ENCODE data around the gene RPL35. TPM values are rescaled to one million over a fixed set of nuclear protein-coding genes. Genes with fewer than 3 reads are reported as not detected.

The RPL35 gene
- total RNA-seq (910 TPM), polyA plus RNA-seq (ENCODE audit: insufficient read depth, low read depth, low replicate concordance) (2,355 TPM)
- long read RNA-seq, donor 1, transcript RPL35-205 (2 exons, 649 nt), result minor isoform, 10 of 980 reads
- long read RNA-seq, donor 1, transcript RPL35-203 (3 exons, 785 nt), result minor isoform, 191 of 980 reads
- long read RNA-seq, donor 1, transcript RPL35-201 (4 exons, 455 nt), result major isoform, 701 of 980 reads
- long read RNA-seq, donor 1, partial matches to known transcripts, result 71 of 980 reads
- long read RNA-seq, donor 1, other reads (novel, unspliced or antisense), result 6 of 980 reads
- long read RNA-seq, donor 2, transcript RPL35-203 (3 exons, 785 nt), result minor isoform, 268 of 1,377 reads
- long read RNA-seq, donor 2, transcript RPL35-205 (2 exons, 649 nt), result minor isoform, 32 of 1,377 reads
- long read RNA-seq, donor 2, transcript RPL35-201 (4 exons, 455 nt), result major isoform, 928 of 1,377 reads
- long read RNA-seq, donor 2, partial matches to known transcripts, result 92 of 1,377 reads
- long read RNA-seq, donor 2, other reads (novel, unspliced or antisense), result 55 of 1,377 reads
- long read RNA-seq, donor 3, transcript RPL35-203 (3 exons, 785 nt), result minor isoform, 274 of 1,525 reads
- long read RNA-seq, donor 3, transcript RPL35-205 (2 exons, 649 nt), result minor isoform, 31 of 1,525 reads
- long read RNA-seq, donor 3, transcript RPL35-201 (4 exons, 455 nt), result major isoform, 1,145 of 1,525 reads
- long read RNA-seq, donor 3, partial matches to known transcripts, result 74 of 1,525 reads
- long read RNA-seq, donor 3, other reads (novel, unspliced or antisense), result 0 of 1,525 reads
- long read RNA-seq, donor 4, transcript RPL35-203 (3 exons, 785 nt), result minor isoform, 180 of 770 reads
- long read RNA-seq, donor 4, transcript RPL35-205 (2 exons, 649 nt), result minor isoform, 11 of 770 reads
- long read RNA-seq, donor 4, transcript RPL35-201 (4 exons, 455 nt), result major isoform, 562 of 770 reads
- long read RNA-seq, donor 4, partial matches to known transcripts, result 17 of 770 reads
- long read RNA-seq, donor 4, other reads (novel, unspliced or antisense), result 0 of 770 reads
- long read RNA-seq, donor 5, transcript RPL35-201 (4 exons, 455 nt), result major isoform, 71 of 84 reads
- long read RNA-seq, donor 5, transcript RPL35-203 (3 exons, 785 nt), result minor isoform, 12 of 84 reads
- long read RNA-seq, donor 5, partial matches to known transcripts, result 0 of 84 reads
- long read RNA-seq, donor 5, other reads (novel, unspliced or antisense), result 0 of 84 reads
- long read RNA-seq, donor 6, transcript RPL35-203 (3 exons, 785 nt), result minor isoform, 1,262 of 4,239 reads
- long read RNA-seq, donor 6, transcript RPL35-201 (4 exons, 455 nt), result major isoform, 2,615 of 4,239 reads
- long read RNA-seq, donor 6, transcript RPL35-205 (2 exons, 649 nt), result minor isoform, 74 of 4,239 reads
- long read RNA-seq, donor 6, partial matches to known transcripts, result 266 of 4,239 reads
- long read RNA-seq, donor 6, other reads (novel, unspliced or antisense), result 22 of 4,239 reads
- long read RNA-seq, donor 7, transcript RPL35-203 (3 exons, 785 nt), result minor isoform, 26 of 378 reads
- long read RNA-seq, donor 7, transcript RPL35-201 (4 exons, 455 nt), result major isoform, 316 of 378 reads
- long read RNA-seq, donor 7, partial matches to known transcripts, result 5 of 378 reads
- long read RNA-seq, donor 7, other reads (novel, unspliced or antisense), result 29 of 378 reads
- long read RNA-seq, donor 8, transcript RPL35-201 (4 exons, 455 nt), result major isoform, 1,018 of 1,384 reads
- long read RNA-seq, donor 8, transcript RPL35-203 (3 exons, 785 nt), result minor isoform, 286 of 1,384 reads
- long read RNA-seq, donor 8, transcript RPL35-205 (2 exons, 649 nt), result minor isoform, 30 of 1,384 reads
- long read RNA-seq, donor 8, partial matches to known transcripts, result 49 of 1,384 reads
- long read RNA-seq, donor 8, other reads (novel, unspliced or antisense), result 0 of 1,384 reads
- long read RNA-seq, donor 9, transcript RPL35-205 (2 exons, 649 nt), result minor isoform, 31 of 837 reads
- long read RNA-seq, donor 9, transcript RPL35-203 (3 exons, 785 nt), result minor isoform, 163 of 837 reads
- long read RNA-seq, donor 9, transcript RPL35-201 (4 exons, 455 nt), result major isoform, 594 of 837 reads
- long read RNA-seq, donor 9, partial matches to known transcripts, result 49 of 837 reads
- long read RNA-seq, donor 9, other reads (novel, unspliced or antisense), result 0 of 837 reads
- long read RNA-seq, donor 10, transcript RPL35-201 (4 exons, 455 nt), result major isoform, 732 of 1,122 reads
- long read RNA-seq, donor 10, transcript RPL35-203 (3 exons, 785 nt), result minor isoform, 281 of 1,122 reads
- long read RNA-seq, donor 10, transcript RPL35-205 (2 exons, 649 nt), result minor isoform, 37 of 1,122 reads
- long read RNA-seq, donor 10, partial matches to known transcripts, result 71 of 1,122 reads
- long read RNA-seq, donor 10, other reads (novel, unspliced or antisense), result 0 of 1,122 reads

GRCh38 chr9:124861342-124862229 lies at the start of gene RPL35, which contains the start of gene ARPC5L:
Gene RPL35 (minus strand): TSS chr9:124861957. CDS start chr9:124861912, 45 bp downstream.
Gene ARPC5L (plus strand): TSS chr9:124862130. CDS start chr9:124869291, 7,161 bp downstream.
- peak within 1 kb of the TSS; percentile 88 to 99 (median 90) for H3K9ac ChIP-seq (ENCODE audit: low read length in 3 of 3)
- H3K4me3 ChIP-seq (ENCODE audit: low read length in 3 of 3), result peak within 1 kb of the TSS; percentile 85 to 97 (median 96)
- TF ChIP-seq, protein P1, sequence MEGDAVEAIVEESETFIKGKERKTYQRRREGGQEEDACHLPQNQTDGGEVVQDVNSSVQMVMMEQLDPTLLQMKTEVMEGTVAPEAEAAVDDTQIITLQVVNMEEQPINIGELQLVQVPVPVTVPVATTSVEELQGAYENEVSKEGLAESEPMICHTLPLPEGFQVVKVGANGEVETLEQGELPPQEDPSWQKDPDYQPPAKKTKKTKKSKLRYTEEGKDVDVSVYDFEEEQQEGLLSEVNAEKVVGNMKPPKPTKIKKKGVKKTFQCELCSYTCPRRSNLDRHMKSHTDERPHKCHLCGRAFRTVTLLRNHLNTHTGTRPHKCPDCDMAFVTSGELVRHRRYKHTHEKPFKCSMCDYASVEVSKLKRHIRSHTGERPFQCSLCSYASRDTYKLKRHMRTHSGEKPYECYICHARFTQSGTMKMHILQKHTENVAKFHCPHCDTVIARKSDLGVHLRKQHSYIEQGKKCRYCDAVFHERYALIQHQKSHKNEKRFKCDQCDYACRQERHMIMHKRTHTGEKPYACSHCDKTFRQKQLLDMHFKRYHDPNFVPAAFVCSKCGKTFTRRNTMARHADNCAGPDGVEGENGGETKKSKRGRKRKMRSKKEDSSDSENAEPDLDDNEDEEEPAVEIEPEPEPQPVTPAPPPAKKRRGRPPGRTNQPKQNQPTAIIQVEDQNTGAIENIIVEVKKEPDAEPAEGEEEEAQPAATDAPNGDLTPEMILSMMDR (IDR thresholded peaks at IDR 0.05; ENCODE audit: borderline replicate concordance, extremely low read depth, insufficient read depth), result no peak
- peak; percentile 94 to 98 (median 96) for DNase-seq
- peaks cover 0 to 12% (median 6%) of the 10 kb centered on the region in 3 donors for H3K4me1 ChIP-seq (ENCODE audit: control insufficient read depth in 2 of 3, insufficient read depth in 2 of 3, low read depth in 1 of 3, low read length in 3 of 3)
- H3K27ac ChIP-seq (ENCODE audit: low read depth in 2 of 2, low read length in 2 of 2), result peak within 1 kb of the TSS; percentile 91 to 93
- peaks cover 9 to 32% (median 17%) of the 10 kb centered on the region in 3 donors for H3K36me3 ChIP-seq (ENCODE audit: control insufficient read depth in 2 of 3, insufficient read depth in 3 of 3, low read length in 3 of 3)
- intact Hi-C loops (cut with DNase I), result no loop called here
- no peaks in the 10 kb centered on the region for H3K9me3 ChIP-seq (ENCODE audit: control insufficient read depth in 2 of 3, insufficient read depth in 1 of 3, low read length in 3 of 3)
- no peak for FAIRE-seq
- H3K27me3 ChIP-seq (ENCODE audit: control insufficient read depth, insufficient read depth, low read length), result no peaks in the 10 kb centered on the region

DNA sequence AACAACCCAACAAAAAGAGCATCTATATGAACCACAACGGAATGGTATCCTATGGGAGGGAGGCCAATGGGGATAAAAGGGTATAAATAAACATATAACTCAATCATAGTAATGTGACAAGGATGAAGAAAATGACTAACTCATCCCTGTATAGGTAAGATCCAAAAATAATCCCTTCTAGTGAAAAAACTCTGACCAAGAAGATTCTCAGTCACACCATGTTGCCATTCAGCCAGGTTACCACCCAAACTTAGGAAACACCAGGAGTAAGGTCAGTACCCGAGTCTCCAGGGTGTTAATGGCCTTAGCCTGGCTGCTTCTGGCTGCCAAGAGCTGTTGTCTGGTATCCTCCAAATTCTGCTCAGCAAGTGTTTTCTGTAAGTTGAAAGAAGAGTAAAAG lies 46.3 kb upstream of the RPL35 start:
- peaks cover 1 to 27% (median 27%) of the 10 kb centered on the region in 3 donors for H3K36me3 ChIP-seq (ENCODE audit: control insufficient read depth in 2 of 3, insufficient read depth in 3 of 3, low read length in 3 of 3)

More for the DNA sequence above, 46.3 kb upstream of the RPL35 start:
- Histone ChIP-seq H3K4me3 (ENCODE audit: low read length in 3 of 3) (no peak overlapping the region), H3K4me1 (ENCODE audit: control insufficient read depth in 2 of 3, insufficient read depth in 2 of 3, low read depth in 1 of 3, low read length in 3 of 3) (no peaks in the 10 kb centered on the region), H3K27ac (ENCODE audit: low read depth in 2 of 2, low read length in 2 of 2) (no peak overlapping the region), H3K9ac (ENCODE audit: low read length in 3 of 3) (no peak overlapping the region), H3K27me3 (ENCODE audit: control insufficient read depth, insufficient read depth, low read length) (no peaks in the 10 kb centered on the region), H3K9me3 (ENCODE audit: control insufficient read depth in 2 of 3, insufficient read depth in 1 of 3, low read length in 3 of 3) (no peaks in the 10 kb centered on the region)
- DNase-seq (no peak), FAIRE-seq (no peak)
- intact Hi-C loops (cut with DNase I), result no loop called here
- TF ChIP-seq, protein P1 (IDR thresholded peaks at IDR 0.05; ENCODE audit: borderline replicate concordance, extremely low read depth, insufficient read depth), result no peak
